Keratinocyte (primary cell): ENCODE measurements around the gene SMC3.

Source experiments
- CTCF ChIP-seq, 3 experiments: IDR thresholded peaks in 1 of 3; conservative IDR thresholded peaks in 1 of 3; optimal IDR thresholded peaks in 1 of 3; 2 replicates in 2 of 3; 3 replicates in 1 of 3; pipeline versions ENCODE3 to v1.5.1; 2011; ENCODE audit warnings: low read length in 3 of 3, mild to moderate bottlenecking in 3 of 3, moderate library complexity in 2 of 3, control low read depth in 1 of 3, inconsistent platforms in 1 of 3; ENCODE audit not compliant: insufficient read depth in 2 of 3; ENCODE audit errors: extremely low read depth in 1 of 3
- EZH2 ChIP-seq: IDR thresholded peaks from one replicate; pipeline ENCODE4 v1.6.1; 2012; ENCODE audit warnings: inconsistent platforms, mild to moderate bottlenecking, low read length, moderate library complexity

- TF ChIP-seq EZH2 (no peak), CTCF (optimal IDR thresholded peaks at IDR 0.05 in 1 of 3, IDR thresholded peaks at IDR 0.05 in 1 of 3, conservative IDR thresholded peaks at IDR 0.05 in 1 of 3; ENCODE audit: extremely low read depth in 1 of 3, insufficient read depth in 2 of 3, low read length in 3 of 3) (peak; percentile 72 to 79 (median 79))
Observed at GRCh38 chr10:110556969-110557601, 10.4 kb upstream of the SMC3 start.
